GM13976 (cell line): Measurements from ENCODE around the gene SERPINE1.

ENCODE experiments used
- DNase-seq: peaks from one replicate; pipeline ENCODE4 v3.0.0; 2012; ENCODE audit warnings: low spot score
- in situ Hi-C: fragments of 300-500 bp; cut with MboI; formaldehyde crosslinking; loops from one replicate; pipeline ENCODE4 v1.12.0; 2022; ENCODE audit warnings: low sequenced_read_pairs, mixed read lengths, inconsistent platforms; ENCODE audit not compliant: unreplicated experiment
- TF ChIP-seq, protein P1 (sequence below): IDR thresholded peaks from 2 replicates; pipeline ENCODE4 v1.5.1; 2012; ENCODE audit warnings: borderline replicate concordance, mild to moderate bottlenecking; ENCODE audit not compliant: insufficient read depth; ENCODE audit errors: extremely low read depth, missing control alignments, control extremely low read depth

SERPINE1 gene

GRCh38 chr7:101185258-101185839 is 58.4 kb downstream of the SERPINE1 start:
- TF ChIP-seq, protein P1, sequence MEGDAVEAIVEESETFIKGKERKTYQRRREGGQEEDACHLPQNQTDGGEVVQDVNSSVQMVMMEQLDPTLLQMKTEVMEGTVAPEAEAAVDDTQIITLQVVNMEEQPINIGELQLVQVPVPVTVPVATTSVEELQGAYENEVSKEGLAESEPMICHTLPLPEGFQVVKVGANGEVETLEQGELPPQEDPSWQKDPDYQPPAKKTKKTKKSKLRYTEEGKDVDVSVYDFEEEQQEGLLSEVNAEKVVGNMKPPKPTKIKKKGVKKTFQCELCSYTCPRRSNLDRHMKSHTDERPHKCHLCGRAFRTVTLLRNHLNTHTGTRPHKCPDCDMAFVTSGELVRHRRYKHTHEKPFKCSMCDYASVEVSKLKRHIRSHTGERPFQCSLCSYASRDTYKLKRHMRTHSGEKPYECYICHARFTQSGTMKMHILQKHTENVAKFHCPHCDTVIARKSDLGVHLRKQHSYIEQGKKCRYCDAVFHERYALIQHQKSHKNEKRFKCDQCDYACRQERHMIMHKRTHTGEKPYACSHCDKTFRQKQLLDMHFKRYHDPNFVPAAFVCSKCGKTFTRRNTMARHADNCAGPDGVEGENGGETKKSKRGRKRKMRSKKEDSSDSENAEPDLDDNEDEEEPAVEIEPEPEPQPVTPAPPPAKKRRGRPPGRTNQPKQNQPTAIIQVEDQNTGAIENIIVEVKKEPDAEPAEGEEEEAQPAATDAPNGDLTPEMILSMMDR, result no peak
- in situ Hi-C loops, result no loop called here
- DNase-seq, result no peak

GRCh38 chr7:101186194-101186593 is 59.3 kb downstream of the SERPINE1 start:
- no peak for DNase-seq
- TF ChIP-seq, protein P1, result no peak
- in situ Hi-C loops, result no loop called here

DNA sequence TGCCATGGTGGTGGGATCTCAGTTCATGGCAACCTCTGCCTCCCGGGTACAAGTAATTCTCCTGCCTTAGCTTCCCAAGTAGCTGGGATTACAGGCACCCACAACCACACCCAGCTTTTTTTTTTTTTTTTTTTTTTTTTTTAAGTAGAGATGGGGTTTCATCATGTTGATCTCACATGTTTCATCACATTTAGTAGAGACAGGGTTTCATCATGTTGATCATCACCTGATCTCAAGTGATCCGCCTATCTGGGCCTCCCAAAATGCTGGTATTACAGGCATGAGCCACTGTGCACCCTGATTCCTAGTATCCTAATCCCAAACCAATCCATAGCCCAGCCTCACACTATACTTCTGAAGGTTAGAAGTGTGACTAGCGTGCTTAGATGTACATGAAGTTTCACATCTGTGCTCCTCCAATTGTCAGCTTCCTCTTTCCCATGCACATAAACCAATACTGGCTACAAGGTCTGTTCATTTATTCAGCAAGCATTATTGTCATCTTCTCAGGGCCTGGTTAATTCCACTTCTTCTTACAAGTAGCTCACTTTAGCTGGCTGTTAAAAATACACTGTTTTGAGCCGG is 60.0 kb downstream of the SERPINE1 start:
- no peak for DNase-seq
- in situ Hi-C loops, result no loop called here
- TF ChIP-seq, protein P1, result no peak
